Kidney (tissue), 14 donors: ENCODE results near the gene TGM1. TPM values are rescaled to one million over a fixed set of nuclear protein-coding genes. Genes with fewer than 3 reads are reported as not detected.
"Not testable (repeated sequence)": the region's sequence is repeated elsewhere in the genome, so short reads cannot be mapped to it uniquely, and the experiment has no call there.

ENCODE experiments used
- DNase-seq, 5 donors: peaks; one replicate each; pipeline ENCODE4 v3.0.0-alpha.2; 2013 to 2020
- FAIRE-seq: peaks from 2 replicates; lab custom pipeline; 2012; peaks lifted over from hg19 to GRCh38; lab: Jason Lieb, UNC
- H3K27ac ChIP-seq, 2 donors: one replicate each; pipeline ENCODE4 v1.7.0; 2013; ENCODE audit warnings: low read depth in 2 of 2, low read length in 2 of 2, inconsistent platforms in 1 of 2
- H3K27me3 ChIP-seq: one replicate; pipeline ENCODE4 v1.7.1; 2013; ENCODE audit warnings: low read length, inconsistent platforms; ENCODE audit not compliant: control insufficient read depth, insufficient read depth
- H3K36me3 ChIP-seq, 3 donors: one replicate each; pipeline versions ENCODE4 v1.7.0 to v1.7.1; 2013; ENCODE audit warnings: low read length in 3 of 3, control low read depth in 1 of 3, inconsistent platforms in 1 of 3; ENCODE audit not compliant: insufficient read depth in 3 of 3, control insufficient read depth in 2 of 3
- H3K4me1 ChIP-seq, 3 donors: one replicate each; pipeline versions ENCODE4 v1.7.0 to v1.7.1; 2013; ENCODE audit warnings: low read length in 3 of 3, inconsistent platforms in 1 of 3, low read depth in 1 of 3; ENCODE audit not compliant: control insufficient read depth in 2 of 3, insufficient read depth in 2 of 3
- H3K4me3 ChIP-seq, 3 donors: one replicate each; pipeline versions ENCODE4 v1.7.0 to v1.8.1; 2013; ENCODE audit warnings: low read length in 3 of 3, control low read depth in 1 of 3, inconsistent platforms in 1 of 3
- H3K9ac ChIP-seq, 3 donors: one replicate each; pipeline versions ENCODE4 v1.7.0 to v1.7.1; 2013; ENCODE audit warnings: low read length in 3 of 3, control low read depth in 1 of 3, inconsistent platforms in 1 of 3
- H3K9me3 ChIP-seq, 3 donors: one replicate each; pipeline versions ENCODE4 v1.7.0 to v1.7.1; 2013; ENCODE audit warnings: low read length in 3 of 3, control low read depth in 1 of 3, inconsistent platforms in 1 of 3; ENCODE audit not compliant: control insufficient read depth in 2 of 3, insufficient read depth in 1 of 3
- CTCF ChIP-seq: IDR thresholded peaks from 3 replicates; pipeline ENCODE4 v1.5.1; 2012; ENCODE audit warnings: mild to moderate bottlenecking, moderate library complexity, borderline replicate concordance; ENCODE audit not compliant: insufficient read depth; ENCODE audit errors: extremely low read depth
- intact Hi-C: fragments of 100-400 bp; cut with DNase I; formaldehyde crosslinking; loops from one replicate; pipeline ENCODE4 v1.11.1; 2022
- polyA plus RNA-seq: library from polyadenylated mRNA; stranded (reverse); fragments of 350-450 nt; fragmentation: Illumina TruSeq; extraction: RNeasy Lipid Tissue Mini Kit (QIAGEN cat#74804); gene quantifications from one replicate; pipeline ENCODE4 v1.2.3, GENCODE V29; 2014; ENCODE audit warnings: low read depth, low replicate concordance; ENCODE audit not compliant: insufficient read depth
- total RNA-seq: library from RNA; stranded (reverse); fragmentation: NEBNext Ultra II Directional; extraction: Animal tissue kit (Norgen Biotek cat#: 25700); gene quantifications from one replicate; pipeline ENCODE4 v1.2.1, GENCODE V29; 2021
- donor health status: control.
- donor health status: control.
- donor health status: control.
- donor health status: control.
- donor health status: control.
- donor health status: DM: yes; HTN: yes; CAD: no.
- donor health status: Normal renal cell carcinoma (clear cell type).

Gene TGM1
- total and polyA plus RNA-seq, 2 donors from 2014 or later = 4.5 to 13.1 TPM

GRCh38 chr14:24224618-24225071 lies 38.3 kb downstream of the TGM1 start:
- no peak overlapping the region for H3K4me3 ChIP-seq
- H3K27ac ChIP-seq = no peak overlapping the region
- FAIRE-seq = no peak
- no peaks in the 10 kb centered on the region for H3K36me3 ChIP-seq
- intact Hi-C loops = no loop called here
- no peak for TF ChIP-seq CTCF
- no peaks in the 10 kb centered on the region for H3K27me3 ChIP-seq
- no peaks in the 10 kb centered on the region for H3K4me1 ChIP-seq
- DNase-seq = no peak
- H3K9me3 ChIP-seq = no peaks in the 10 kb centered on the region
- no peak overlapping the region for H3K9ac ChIP-seq

- DNase-seq = not testable (repeated sequence)
Observed at GRCh38 chr14:24222987-24223386, 40.0 kb downstream of the TGM1 start.

DNA sequence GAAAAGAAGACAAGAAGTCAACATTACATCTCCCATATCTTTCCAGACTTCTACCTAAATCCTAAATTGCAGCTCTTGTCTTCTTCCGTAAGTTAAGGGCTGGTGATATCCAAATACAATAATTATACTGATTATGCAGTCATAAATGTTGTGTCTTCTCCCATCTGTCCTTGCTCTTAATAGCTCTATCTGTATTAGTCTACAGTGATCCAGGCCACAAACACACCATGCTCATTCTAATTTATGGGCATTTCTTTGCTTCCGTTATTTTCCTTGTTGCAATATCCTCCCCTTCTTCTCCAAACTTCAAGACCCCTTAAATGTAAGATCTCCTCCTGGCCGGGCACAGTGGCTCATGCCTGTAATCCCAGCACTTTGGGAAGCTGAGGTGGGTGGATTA lies 43.5 kb downstream of the TGM1 start:
- Histone ChIP-seq H3K36me3 (peaks cover 0 to 2% (median 0%) of the 10 kb centered on the region in 3 donors), H3K27me3 (no peaks in the 10 kb centered on the region), H3K4me3 (no peak overlapping the region), H3K9ac (no peak overlapping the region), H3K27ac (no peak overlapping the region), H3K9me3 (no peaks in the 10 kb centered on the region), H3K4me1 (peaks cover 0 to 6% (median 0%) of the 10 kb centered on the region in 3 donors)
- DNase-seq = no peak
- no peak for TF ChIP-seq CTCF
- intact Hi-C loops = no loop called here
- no peak for FAIRE-seq

More at GRCh38 chr14:24222987-24223386, 40.0 kb downstream of the TGM1 start:
- FAIRE-seq, H3K4me1 ChIP-seq, H3K36me3 ChIP-seq, H3K27ac ChIP-seq, intact Hi-C loops, H3K9me3 ChIP-seq, H3K4me3 ChIP-seq, H3K9ac ChIP-seq, H3K27me3 ChIP-seq: not testable (repeated sequence)

DNA sequence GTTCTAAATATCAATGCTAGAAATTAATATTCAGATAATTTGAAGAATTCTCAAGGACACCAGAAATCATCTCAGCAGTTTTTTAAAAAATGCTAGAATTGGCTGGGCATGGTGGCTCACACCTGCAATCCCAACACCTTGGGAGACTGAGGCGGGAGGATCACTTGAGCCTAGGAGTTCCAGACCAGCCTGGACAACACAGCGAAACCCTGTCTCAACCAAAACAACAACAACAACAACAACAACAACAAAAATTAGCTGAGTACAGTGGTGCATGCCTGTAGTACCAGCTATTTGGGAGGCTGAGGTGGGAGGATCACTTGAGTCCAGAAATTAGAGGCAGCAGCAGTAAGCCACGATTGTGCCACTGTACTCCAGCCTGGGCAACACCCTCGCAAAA lies 43.9 kb downstream of the TGM1 start:
- intact Hi-C loops = no loop called here
- Histone ChIP-seq H3K36me3 (peaks cover 0 to 2% (median 0%) of the 10 kb centered on the region in 3 donors), H3K4me1 (peaks cover 0 to 6% (median under 1%) of the 10 kb centered on the region in 3 donors), H3K27ac (no peak overlapping the region), H3K9ac (no peak overlapping the region), H3K4me3 (no peak overlapping the region), H3K9me3 (no peaks in the 10 kb centered on the region), H3K27me3 (no peaks in the 10 kb centered on the region)
- DNase-seq (no peak), FAIRE-seq (no peak)
- no peak for TF ChIP-seq CTCF

GRCh38 chr14:24216876-24217275 lies 46.1 kb downstream of the TGM1 start:
- peaks cover 3 to 11% (median 3%) of the 10 kb centered on the region in 3 donors for H3K4me1 ChIP-seq
- H3K9ac ChIP-seq, H3K9me3 ChIP-seq, DNase-seq, FAIRE-seq, H3K4me3 ChIP-seq, H3K27ac ChIP-seq, H3K36me3 ChIP-seq, intact Hi-C loops, H3K27me3 ChIP-seq: not testable (repeated sequence)
